ENCODE results near the gene XRCC1.

DNA sequence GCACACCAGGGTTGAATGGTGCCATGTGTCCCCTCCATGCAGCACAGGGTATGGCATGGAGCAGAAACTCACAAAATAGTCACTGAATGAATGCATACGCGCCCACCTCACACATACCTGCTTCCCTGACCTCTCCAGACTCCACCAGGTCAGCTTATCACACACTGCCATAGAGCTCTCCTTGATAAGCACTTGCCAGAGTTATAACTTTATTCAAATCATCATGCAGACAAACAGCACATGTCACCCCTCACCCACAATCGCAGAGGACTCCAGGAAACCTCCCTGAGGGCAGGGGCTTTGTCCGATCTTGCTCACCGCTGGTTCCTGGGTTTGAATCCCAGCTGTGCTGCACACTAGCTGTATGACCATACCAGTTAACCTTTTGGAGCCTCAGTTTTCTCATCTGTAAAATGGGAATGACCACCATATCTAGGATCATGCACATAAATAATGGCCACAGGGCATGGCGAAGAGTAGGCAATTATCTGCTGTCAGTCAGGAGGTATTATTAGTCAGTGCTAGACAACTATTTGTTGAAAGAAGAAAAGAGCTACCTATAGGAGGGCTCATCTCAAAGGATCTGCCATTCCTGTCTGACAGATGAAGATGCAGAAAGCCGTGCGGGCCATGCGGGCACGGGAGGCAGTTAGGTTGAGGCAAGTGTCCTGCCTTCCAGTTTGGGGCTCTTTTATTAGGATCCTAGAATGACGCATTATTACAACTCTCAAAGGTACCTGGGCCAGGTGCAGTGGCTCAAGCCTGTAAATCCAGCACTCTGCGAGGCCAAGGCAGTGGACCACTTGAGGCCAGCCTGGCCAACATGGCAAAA is 14.0 kb downstream of the XRCC1 start:
- TF ChIP-seq EZH2 (IDR thresholded peaks at IDR 0.05; ENCODE audit: insufficient read depth, poor library complexity, severe bottlenecking) (no peak), EZH2phosphoT487 (IDR thresholded peaks at IDR 0.05; ENCODE audit: insufficient read depth, low read depth) (no peak)
